SH-SY5Y (cell line): Measurements from ENCODE around the gene IQCK.

Source experiments
- GATA2 ChIP-seq: IDR thresholded peaks from 2 replicates; pipeline ENCODE4 v1.6.1; 2011; ENCODE audit warnings: mild to moderate bottlenecking, low read depth, low read length
- GATA3 ChIP-seq: IDR thresholded peaks from 2 replicates; pipeline ENCODE4 v1.6.1; 2011; ENCODE audit warnings: low read depth, mild to moderate bottlenecking, low read length, moderate library complexity

IQCK gene

DNA sequence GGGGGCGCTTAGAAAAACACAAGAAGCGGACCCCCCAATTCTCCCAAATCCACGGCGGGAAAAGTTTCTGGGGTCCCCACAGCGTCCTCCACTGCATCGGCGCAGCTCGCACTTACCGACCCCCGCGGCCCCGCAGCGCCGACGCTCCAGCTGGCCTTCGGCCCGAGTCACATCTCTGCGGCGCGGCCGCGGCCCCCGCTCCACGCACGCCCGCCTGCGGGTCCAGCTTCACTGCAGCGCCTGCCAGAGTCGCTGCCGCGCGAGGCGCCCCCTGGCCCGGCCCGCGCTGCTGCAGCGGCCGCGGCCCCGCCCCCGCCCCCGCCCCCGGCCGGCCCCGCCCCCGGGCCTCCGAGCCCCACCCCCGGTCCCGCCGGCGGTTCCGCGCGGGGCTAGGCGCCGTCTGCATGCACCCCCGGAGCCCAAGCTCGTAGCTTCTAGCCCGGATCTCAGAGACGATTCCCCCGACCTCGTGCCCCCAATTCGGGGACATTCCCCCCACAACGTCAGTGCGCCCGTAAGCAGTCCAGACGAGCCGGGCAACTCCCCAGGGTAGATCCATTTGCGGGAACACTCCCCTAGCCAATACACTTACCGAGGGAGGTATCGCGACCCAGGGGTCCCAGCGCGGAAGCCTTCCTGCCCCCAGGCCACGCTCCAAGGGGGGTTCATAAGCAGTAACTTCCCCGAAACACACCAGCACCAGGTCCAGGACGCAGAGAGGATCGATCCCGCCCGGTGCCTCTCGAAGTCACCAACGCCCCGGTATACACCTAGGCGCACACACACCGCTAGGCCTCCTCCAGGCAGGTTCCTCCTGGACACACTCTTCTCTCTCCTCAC is 166.8 kb downstream of the IQCK start, which contains the start of gene GPRC5B:
GPRC5B (minus strand) TSS at position 238 of the 840 bp plus-strand sequence. CDS start 12,003 bp downstream, outside the sequence.
- no peak for TF ChIP-seq GATA3
- no peak for TF ChIP-seq GATA2

GRCh38 chr16:19885451-19886072 is 167.5 kb downstream of the IQCK start:
- TF ChIP-seq GATA3 (no peak), GATA2 (no peak)

GRCh38 chr16:19886073-19886941 is 168.2 kb downstream of the IQCK start:
- TF ChIP-seq GATA3 (no peak), GATA2 (no peak)

DNA sequence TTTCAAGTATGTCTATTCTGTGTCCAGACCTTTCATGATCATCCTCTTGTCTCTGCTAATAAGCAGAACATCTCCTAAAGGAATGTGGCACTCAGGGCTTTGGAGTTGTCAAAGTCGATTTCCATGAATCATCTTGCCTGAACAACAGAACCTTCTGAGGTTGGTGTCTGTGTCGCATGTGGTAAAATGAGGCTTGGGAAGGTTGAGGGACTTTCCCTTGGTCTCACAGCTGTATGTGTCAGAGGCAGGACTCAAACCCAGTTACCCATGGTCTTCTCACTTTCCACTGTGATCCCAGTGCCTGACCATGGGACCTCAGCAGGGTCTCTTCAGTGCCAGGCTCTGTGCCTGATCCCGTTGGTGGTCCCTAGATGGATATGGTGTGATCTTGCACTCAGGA is 170.8 kb downstream of the IQCK start:
- TF ChIP-seq GATA3: no peak
- TF ChIP-seq GATA2: no peak

DNA sequence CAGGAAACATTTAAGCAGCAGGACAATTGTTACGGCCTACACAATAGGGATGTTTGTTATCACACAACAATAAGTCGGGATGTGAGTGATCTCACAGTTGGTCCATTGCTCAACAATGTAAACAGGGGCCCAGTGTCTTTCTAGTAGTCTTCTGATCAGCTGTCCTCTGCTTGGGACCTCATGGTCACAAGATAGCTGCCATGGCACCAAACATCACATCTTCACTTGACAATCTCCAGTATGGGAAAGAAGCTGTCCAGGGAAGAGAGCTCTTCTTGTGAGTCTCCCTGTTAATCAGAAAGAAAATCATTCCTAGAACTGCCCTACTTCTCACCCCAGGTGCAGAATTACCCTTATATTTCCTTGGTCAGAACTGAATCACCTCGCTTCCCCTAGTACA is 172.8 kb downstream of the IQCK start:
- TF ChIP-seq GATA3 (no peak), GATA2 (no peak)

DNA sequence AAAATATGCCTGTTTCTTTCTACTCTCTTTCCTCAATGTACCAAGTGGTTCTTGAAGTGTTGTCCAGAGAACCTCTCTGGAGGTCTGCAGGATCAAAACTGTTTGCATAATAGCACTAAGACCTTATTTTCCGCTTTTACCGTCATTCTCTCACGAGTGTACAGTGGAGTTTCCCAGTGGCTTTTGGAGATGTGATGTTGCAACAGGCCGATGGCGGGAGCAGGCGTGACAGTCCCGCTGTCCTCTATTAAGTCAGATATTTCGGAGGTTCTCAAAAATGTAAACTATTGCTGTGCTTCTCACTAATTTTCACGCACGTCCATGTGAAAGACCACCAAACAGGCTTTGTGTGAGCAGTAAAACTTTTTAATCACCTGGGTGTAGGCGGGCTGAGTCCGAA is 174.8 kb downstream of the IQCK start:
- no peak for TF ChIP-seq GATA3
- TF ChIP-seq GATA2: no peak

GRCh38 chr16:19894586-19894985 is 176.5 kb downstream of the IQCK start:
- no peak for TF ChIP-seq GATA3
- no peak for TF ChIP-seq GATA2

DNA sequence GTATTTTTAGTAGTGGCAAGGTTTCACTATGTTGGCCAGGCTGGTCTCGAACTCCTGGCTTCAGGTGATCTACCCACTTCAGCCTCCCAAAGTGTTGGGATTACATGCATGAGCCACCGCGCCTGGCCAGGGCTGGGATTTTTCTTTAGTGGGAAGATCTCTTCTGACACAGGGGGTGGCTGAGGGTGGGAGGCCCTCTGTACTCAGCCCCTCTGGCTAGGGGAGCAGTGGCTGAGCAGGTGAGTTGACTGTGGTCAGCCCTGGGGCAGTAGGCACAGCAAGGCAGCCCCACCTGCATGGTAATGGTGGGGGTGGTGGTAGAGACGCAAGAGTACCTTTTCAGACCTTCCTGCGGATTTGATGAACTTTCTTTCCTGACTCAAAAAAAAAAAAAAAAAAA is 178.9 kb downstream of the IQCK start:
- TF ChIP-seq GATA2 (no peak), GATA3 (no peak)

DNA sequence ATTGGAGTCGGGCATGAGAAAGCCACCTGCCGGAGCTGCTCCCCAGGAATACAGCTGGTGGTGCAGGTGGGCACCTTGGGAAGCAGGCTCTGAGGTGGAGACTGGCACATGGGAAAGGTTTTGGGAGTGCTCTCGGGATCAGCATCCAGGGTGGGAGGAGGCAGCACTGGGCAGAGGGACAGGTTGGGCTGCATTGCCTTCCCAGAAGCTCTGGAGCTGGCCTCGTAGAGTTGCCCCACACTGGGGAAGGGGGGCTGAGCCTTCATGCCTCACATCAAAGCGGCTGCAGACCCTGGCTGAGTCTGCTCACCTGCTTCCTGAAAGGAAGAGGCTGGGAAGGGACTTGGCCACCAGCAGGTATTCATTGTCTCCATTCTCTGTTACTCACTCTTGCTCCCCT is 180.1 kb downstream of the IQCK start:
- no peak for TF ChIP-seq GATA2
- no peak for TF ChIP-seq GATA3

- TF ChIP-seq GATA2: no peak
- no peak for TF ChIP-seq GATA3
These were observed 181.0 kb downstream of the IQCK start for GRCh38 chr16:19898924-19899604.

GRCh38 chr16:19899605-19899955 is 181.5 kb downstream of the IQCK start:
- TF ChIP-seq GATA3 (no peak), GATA2 (no peak)

- no peak for TF ChIP-seq GATA3
- TF ChIP-seq GATA2: no peak
These were observed 183.1 kb downstream of the IQCK start for GRCh38 chr16:19901164-19901563.

GRCh38 chr16:19907161-19907992 is 189.3 kb downstream of the IQCK start:
- no peak for TF ChIP-seq GATA3
- TF ChIP-seq GATA2: no peak
